Ammon's horn (tissue), 1 donor: ENCODE data around the gene TMTC2.

ENCODE experiments used
- DNase-seq: peaks from one replicate; pipeline ENCODE4 v3.0.0-alpha.2; 2016; ENCODE audit warnings: low spot score

TMTC2 gene

DNA sequence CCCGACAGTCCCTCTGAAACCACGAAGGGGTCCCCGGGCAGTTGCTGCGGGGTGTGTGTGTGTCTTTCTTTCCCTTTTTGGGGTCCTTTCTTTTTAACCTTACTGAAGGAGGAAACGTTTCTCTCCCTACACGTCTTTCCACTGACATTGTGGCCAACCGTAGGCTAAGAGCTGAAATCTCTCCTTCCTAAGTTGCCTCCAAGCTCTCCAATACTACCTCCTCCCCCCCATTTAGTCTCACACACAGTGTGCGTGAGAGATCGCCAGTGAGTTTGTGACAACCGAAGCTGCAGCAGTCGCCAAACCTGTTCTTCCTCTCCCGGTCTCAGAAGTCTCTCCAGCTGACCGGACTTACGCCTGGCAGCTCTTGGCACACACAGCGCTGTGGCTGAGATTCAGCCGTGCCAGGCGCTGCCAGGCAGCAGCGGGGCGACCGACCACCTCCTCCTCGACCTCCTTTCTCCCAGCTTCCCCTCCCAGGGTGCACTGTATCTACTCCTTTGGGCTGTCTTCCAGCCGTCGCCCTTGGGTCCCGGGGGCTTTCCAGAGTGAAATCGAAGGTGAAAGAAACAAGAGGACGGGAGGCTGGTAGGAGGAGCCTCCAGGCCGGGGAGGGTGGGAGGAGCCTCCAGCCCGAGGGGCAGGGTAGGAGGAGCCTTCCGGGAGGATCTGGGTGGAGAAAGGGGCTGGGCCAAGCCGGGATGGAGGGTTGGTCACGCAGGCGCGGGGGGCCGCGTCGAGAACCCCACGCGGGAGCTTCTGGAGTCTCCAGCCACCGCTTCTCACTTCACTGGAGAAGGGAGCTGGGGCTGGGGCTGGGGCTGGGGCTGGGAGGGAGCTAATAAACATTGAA, at the start of gene TMTC2:
TSS of gene TMTC2 (plus strand) at position 739 of the 853 bp plus-strand sequence.
- peak; percentile 98 for DNase-seq

DNA sequence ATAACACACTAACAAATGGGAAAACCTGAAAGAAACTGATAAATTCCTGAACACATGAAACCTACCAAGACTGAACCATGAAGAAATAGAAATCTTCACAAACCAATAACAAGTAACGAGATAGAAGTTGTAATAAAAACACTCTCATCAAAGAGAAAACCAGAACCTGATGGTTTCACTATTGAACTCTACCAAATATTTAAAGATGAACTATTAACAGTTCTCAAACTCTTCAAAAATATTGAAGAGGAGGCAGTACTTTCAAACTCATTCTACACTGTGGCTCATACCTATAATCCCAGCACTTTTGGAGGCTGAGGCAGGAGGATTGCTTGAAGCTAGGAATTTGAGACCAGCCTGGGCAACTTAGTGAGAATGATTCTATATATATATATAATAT, 48.4 kb upstream of the TMTC2 start:
- DNase-seq = no peak

DNA sequence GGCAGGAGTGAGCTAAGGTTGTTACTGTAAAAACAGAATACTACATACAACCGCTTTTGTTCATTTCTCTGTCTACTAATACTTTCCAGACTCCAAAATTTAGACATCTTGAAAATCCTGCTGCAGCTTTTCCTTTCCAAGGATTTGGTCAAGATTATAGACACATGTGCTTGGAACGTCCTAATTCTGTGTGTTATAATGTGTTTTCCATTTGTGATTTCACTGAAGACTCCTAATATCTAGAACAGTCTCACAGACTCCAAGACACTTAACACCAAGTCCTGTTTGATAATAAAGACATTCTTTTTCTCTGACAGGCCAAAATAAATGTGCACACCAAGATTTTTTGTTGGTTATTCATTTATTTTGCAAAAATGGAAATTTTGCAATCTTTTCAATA, 41.8 kb upstream of the TMTC2 start:
- no peak for DNase-seq

DNA sequence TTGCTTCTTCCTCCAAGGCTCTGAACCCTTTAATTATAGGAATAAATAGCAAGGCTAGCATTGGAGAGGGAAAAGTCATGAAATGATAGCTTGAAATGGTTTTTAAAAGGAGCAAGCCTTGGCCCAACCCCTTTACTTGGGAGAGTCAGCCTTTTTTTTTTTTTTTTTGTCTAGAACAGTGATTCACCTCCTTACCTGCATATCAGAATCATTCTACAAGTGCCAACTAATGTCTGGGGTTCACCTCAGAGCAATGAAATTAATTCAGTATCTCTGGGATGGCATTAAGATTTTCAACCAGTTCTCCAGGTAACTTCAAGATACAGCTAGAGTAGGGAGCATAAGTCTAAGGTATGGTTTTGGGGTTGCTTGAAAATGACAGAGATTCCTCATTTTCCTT, 41.3 kb upstream of the TMTC2 start:
- no peak for DNase-seq

DNA sequence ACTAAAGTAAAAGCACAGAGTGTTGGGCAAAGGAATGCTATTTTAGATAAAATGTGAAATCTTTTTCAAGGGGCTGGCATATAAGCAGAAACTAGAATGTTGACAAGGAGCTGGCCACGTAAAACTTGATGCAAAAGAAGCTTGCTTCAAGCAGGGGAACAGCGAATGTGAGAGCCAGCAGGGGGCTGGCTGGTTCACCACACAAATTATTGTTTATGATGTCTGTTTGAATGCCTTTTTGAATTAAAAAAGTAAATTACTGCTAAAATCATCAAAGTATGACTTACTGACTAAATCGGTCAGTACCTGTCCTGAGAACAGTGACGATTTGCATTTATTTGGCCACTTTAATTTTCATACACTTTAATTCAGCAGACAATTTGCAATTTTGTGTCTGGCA, 38.9 kb upstream of the TMTC2 start:
- DNase-seq = no peak

DNA sequence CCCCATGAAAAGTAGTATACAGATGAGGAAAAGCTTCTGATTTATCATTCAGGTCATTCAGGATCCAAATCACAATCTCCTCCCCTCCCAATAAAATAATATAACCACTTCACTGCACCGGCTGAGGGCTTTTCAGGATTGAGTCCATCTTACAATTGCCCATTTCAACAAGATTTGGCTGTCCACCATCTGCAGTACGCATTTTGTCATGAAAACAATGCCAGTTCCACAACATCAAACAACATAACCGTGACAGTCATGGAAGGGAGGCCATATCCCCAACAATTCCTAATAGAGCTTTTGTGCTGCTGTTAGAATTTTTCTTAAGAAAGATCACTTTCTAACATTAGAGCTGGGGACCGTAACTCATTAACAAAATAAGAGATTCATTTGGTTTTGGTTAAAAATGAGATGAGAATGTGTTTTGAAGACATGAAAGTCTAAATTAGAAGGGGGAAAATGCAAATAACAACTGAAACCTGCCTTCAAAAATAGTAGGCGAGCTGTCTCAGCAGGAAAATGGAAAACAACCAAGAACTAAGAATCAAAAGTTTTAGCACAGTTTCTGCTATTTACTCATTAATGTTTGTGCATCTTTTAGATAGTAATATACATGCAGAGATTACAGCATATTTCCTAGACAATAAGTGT, 38.3 kb upstream of the TMTC2 start:
- DNase-seq = peak; percentile 28

DNA sequence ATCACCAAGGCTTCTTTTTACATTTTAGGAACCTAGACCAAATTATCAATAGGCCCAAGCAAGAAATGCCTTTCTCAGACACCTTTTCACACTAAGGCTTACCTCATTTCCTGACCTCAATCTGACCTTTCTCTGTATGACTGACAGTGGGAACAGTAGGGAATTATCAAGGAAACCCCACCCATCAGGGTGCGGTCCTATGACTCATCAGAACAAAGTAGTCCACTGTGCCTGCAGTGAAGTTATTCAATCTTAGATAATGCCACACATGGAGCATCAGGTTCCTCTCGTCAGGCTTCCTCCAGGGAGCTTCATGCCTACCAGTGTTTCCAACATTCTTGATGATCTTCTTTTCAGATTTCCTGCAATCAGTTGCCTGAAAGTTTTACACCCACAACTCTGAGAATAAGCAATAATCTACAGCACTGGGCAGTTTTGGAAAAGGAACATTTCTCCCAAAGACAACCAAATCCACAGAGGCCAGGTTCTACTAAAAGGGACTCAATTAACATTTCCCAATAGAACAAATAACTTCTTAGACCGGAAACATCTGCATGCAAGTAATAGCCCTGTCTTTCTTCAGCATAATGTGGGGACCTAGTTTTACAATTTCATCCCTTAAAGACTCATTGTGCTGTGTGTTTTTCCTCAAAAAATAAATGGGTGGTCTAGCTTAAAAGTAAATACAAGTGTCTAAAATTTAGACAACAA, 35.9 kb upstream of the TMTC2 start:
- no peak for DNase-seq

DNA sequence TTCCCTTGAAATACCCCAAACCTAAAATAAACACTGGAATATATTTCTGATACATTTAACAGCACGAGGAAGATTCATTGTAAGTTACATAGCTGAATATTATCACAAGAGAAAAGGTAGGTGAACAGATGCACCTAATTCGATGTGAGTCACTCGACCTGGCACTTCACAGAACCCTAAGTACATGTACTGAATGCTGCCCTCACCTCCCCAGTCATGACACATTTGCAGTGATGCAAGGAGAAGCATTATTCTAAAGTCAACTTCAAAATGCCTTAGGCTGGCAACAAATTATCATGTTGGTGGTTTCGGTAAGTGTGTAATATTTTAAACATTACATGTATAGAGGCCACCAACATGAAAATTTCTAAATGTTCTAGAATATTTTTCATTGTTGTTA, 35.2 kb upstream of the TMTC2 start:
- no peak for DNase-seq

DNA sequence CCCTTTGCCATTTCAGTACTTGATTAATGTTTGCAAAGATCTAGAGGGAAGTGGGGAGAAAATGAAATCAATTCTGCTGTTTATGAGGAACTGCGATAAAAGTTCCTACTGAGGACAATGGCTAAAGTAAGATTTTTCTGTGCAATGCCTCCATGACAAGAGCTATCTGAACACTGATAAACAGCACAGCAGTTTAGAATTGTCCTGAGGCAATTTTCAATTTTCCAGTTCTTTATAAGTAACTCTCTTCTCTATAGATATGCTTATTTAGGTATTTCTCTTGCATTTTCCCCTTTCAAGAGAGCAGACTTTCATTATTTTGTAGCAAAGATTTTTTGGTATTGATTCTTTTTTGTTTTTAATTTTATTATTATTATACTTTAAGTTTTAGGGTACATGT, 34.6 kb upstream of the TMTC2 start:
- no peak for DNase-seq

DNA sequence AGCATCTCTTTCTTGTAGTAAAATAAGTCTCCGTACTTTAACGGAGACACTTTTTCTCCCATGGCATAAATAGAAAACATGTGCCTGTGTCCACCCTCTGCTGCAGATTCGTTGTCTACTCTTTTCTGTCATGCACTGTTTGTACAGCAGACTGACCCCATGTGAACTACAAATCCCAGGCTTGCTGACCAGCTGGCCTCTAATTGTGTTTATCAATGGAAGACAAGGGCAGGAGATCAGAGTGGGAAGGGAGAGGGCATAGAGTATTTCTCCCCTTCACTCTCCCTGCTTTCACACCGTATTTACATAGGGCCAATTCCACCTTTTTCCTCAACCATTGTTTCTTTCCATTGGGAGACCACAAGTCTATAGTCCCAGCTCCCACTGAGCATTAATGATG, 31.0 kb upstream of the TMTC2 start:
- DNase-seq = no peak

DNA sequence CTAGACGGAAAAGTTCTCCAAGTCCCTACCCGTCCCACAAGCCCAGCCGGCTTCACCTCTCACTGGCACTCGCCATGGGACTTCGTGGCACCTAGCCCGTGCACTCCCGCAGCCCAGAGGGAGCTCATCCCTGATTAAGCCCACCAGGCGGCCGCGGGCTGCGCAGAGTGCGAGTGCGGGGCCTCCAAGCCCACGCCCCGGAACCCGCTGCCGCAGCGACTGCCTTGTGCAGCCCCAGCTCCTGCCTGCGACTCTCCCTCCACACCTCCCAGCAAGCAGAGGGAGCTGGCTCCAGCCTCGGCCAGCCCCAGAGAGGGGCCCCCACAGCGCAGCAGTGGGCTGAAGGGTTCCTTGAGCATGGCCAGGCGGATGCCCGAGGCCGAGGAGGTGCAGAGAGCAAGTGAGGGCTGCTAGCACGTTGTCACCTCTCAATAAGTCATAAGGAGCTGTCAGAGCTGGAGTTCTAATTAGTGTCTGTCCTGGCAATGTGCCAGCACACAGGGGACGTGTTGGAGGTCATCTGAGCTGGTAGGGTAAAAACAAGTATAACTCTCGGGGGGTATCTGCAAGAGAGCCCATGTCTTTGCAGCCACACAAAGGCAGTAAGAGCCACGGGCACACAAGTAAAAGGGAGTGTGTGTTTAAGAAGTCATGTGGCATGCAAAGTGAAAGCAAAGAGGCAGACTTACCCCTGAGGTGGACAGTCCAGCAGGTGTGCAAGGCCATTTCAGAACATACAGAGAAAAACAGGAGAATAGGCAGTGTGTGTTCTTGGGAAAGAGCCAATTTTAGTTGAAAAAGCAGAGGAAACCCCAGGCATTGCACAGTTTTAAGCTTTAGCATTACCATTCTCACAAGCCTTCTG, 27.1 kb upstream of the TMTC2 start:
- DNase-seq = no peak

DNA sequence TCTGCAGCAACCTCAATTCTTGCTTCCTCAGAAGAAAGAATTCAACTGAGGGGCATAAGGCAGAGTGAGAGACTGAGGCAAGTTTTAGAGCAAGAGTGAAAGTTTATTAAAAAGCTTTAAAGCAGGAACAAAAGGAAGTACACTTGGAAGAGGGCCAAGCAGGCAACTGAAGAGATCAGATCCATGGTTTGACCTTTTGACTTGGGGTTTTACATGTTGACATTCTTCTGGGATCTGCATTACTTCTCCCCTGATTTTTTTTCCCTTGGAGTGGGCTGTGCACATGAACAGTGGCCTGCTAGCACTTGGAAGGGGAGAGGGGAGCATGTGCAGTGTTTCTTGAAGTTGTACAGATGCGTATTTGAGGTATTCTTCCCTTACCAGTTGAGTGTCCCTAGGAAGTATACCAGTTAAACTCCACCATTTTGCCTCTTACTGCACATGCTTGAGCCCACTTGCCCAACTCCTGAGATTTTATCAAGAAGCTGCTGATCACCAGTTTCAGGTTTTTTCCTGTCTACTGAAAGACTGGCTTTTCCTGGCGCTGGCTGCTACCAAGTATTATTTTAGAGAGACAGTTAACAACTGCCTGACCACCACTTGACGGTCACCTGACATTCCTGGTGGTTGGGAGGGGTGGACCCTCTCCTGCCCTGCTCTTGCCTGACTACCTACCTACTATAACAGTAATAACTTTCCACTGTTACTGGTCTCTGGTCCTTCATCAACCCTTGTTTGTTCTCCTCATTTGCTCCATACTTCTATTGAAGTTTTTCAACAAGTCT, 26.0 kb upstream of the TMTC2 start:
- DNase-seq = no peak

DNA sequence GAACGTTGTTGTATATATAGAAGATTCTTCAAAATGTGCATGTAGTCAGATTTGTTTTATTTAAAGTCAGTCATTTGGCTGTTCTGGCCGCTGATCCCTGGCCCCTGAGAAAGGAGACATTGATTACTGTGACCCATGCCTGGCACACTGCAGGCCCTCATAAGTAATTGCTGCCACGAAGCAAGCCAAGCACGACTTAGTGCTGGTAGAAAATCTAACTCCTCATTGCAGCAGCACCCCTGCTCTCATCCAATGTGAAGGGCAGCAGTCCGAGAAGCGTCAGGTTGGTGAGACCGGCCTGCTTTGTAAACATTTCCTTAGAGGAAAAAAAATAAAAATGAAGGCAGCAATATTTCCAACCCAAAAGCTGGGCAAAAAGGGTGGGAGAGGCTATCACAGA, 22.8 kb upstream of the TMTC2 start:
- peak; percentile 17 for DNase-seq

DNA sequence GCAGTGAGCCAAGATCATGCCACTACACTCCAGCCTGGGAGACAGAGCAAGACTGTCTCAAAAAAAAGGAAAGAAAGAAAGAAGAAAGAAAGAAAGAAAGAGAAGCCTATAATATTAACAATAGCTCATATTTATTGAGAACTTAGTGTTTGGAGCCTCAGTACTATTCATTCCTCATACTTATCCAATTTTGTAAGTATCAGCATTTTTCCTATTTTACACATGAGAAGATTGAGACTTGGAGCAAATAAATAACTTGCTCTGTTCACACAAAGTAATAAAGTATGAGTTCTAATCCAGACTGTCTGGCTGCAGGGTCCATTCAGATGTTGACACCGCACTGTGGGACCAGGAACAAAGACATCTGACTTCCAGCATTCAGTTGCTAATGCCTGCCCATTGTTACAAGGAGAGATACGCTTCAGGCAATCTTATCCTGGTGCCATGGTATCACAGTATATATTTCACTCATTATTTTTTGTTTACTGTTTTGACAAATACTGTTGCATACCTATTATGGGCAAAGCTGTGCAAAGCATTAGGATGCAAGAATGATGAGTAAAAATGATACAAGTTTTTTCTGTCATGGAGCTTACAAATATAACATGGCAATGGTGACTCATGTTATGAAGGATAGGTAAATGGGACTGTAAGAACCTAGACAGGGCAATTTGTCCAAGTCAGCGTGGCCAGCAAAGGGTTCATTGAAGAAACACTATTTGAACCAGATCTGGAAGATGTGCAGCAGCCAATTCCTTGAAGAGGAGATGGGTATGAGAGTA, 21.4 kb upstream of the TMTC2 start:
- DNase-seq = no peak

DNA sequence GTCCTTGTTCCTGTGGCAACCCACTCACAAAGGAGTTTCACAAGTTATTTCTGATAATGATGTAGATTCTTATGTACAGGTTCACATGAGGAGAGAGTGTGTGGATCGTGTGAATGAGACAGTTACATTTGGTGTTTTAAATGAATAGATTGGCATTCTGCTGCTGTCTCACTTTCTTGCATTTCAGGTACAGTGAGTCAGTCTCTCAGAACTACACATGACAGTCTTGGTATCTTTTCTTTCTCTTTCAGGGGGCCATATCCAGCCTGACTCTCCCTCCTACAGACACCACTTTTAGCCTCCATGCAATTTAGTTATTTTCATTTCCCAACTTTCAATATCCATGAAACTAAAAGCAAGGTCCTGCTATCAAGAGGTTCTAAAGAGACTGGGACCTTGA, 19.9 kb upstream of the TMTC2 start:
- DNase-seq = no peak

DNA sequence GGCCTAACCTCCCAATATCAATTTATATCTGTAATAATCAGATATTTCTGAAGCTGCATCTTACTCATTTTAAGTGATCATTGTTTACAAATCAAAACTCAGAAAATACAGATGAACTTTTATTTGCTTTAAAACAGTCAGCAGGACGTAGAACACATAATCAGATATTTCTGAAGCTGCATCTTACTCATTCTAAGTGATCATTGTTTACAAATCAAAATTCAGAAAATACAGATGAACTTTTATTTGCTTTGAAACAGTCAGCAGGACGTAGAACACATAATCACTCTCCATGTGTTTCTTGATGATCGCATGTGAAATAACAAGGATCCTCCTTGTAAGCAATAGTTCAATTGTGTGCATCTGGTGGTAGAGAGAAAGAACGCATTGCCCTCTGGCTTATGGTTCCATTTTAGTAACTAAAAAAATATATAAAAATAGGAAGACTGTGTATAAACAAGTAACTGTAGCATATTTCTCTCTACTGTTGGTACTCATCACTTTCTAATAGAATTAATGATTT, 15.0 kb upstream of the TMTC2 start:
- no peak for DNase-seq

DNA sequence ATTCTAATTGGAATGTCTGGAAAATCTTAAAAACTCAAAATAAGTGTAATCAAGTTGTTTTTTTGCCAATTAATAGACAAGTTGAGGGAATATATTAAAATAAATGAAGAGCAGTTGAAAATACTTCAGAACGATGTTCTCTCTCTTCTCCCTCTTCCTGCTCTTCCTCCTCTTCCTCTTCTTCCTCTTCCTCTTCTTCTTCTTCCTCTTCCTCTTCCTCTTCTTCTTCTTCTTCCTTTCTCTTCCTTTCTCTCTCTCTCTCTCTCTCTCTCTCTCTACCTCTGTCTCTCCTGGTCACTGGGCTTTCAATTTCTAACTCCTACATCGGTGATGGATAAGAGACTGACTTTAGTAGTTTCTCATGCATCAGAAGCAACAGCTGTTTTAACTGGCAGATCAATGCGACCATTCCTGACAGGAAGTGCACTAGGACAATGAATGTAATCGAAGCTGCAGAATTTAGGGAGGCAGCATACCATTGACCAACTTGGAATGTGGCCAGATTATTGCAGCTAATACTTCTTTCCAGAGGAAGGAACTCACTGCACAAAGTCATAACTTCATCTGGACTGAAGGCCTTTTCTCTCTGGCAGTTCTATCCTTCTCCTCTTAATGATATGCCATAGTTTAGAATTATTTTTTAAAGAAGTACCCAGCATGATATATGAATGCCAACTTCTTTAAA, 13.8 kb upstream of the TMTC2 start:
- DNase-seq = no peak

DNA sequence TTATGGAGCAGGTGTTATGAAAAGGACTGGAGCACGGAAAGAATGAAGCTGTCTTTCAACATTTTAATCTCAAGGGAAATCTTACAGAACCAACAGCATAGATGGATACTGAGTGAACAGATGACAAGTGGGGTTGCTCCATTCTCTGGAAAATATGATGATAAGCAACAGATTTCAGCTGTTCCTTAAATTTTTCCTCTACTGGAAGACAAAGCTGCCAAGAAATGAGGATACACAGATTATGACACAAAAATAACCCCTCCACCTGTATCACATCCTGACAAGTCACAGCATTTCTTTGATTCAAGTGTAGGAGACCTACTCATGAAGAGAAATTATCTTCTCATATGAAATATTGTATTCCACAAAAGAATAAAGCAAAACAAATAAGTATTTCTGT, 13.0 kb upstream of the TMTC2 start:
- no peak for DNase-seq

DNA sequence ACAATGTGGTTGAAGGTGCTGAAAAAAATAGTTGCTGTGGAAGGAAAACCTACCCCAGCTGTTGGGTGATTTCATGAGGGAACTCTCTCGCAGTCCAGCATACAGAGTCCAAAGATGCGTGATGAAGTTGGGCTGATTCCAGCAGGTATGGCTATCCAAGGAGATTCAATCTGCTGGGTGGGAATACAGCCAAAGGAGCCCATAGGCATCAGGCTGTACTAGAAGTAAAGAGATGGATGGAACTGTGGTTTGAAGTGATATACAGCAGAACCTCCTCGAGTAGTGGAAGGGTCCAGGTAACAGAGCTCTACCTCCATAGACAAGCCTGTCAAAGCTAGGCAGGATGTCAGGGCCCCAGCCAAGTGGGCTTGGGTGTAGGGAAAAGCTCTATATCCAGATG, 11.5 kb upstream of the TMTC2 start:
- DNase-seq = no peak

DNA sequence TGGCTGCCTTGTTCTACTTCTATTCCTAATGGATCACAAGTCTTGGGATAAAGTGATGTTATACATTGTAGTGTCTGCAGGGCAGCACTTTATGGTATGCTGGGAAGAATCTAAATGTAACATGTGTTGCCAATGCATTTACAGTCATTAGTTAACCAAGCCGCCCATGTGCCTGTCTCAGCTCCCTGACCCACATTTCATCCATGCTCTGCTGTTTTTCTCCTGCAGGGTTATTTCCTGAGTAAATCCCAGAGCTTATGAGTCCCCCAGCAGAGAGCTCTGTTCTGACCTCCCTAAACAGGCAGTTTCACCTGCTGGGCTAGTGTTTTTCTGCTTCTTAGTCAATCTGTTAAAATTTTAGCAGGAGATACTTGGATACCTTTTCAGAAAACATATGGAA, 4.4 kb upstream of the TMTC2 start:
- no peak for DNase-seq
